BJ (cell line): ENCODE results near the gene ZC3H13. TPM values are rescaled to one million over a fixed set of nuclear protein-coding genes. Genes with fewer than 3 reads are reported as not detected.

Experiments used
- CTCF ChIA-PET: fragments of 350-600 bp; formaldehyde crosslinking; extraction: SDS; loops from one replicate; lab custom pipeline; 2021; ENCODE audit warnings: antibody characterized with exemption, inconsistent platforms; lab: Yijun Ruan, JAX
- POLR2A ChIA-PET: fragments of 300-600 bp; sonication (Branson Sonifier 250); formaldehyde crosslinking; extraction: SDS; loops from one replicate; lab custom pipeline; 2021; ENCODE audit warnings: antibody characterized with exemption; lab: Charles Lee
- DNase-seq: peaks from one replicate; pipeline ENCODE4 v3.0.0-alpha.2; 2011; ENCODE audit warnings: low read depth
- H3K27me3 ChIP-seq: 2 replicates; pipeline ENCODE4 v1.6.0; 2011; ENCODE audit warnings: low read length; ENCODE audit not compliant: control insufficient read depth, insufficient read depth
- H3K36me3 ChIP-seq: 2 replicates; pipeline ENCODE4 v1.5.1; 2011; ENCODE audit warnings: low read length; ENCODE audit not compliant: control insufficient read depth, insufficient read depth
- H3K4me3 ChIP-seq: 2 replicates; pipeline ENCODE4 v1.5.1; 2011; ENCODE audit warnings: low read depth, mild to moderate bottlenecking, control low read depth, low read length
- CTCF ChIP-seq: IDR thresholded peaks from 2 replicates; pipeline ENCODE4 v1.5.1; 2011; ENCODE audit warnings: low read depth, mild to moderate bottlenecking, control low read depth, inconsistent platforms, low read length, moderate library complexity; ENCODE audit not compliant: insufficient read depth
- polyA plus RNA-seq: library from polyadenylated mRNA; depleted of rRNA; stranded (reverse); fragments of >200 nt; gene quantifications from 2 replicates; pipeline ENCODE4 v1.2.3, GENCODE V29; 2011

ZC3H13 gene
- polyA plus RNA-seq, 1 experiment = 1.9 TPM

GRCh38 chr13:46063292-46063691 is 10.7 kb upstream of the ZC3H13 start:
- POLR2A ChIA-PET = no interaction called here
- Histone ChIP-seq H3K4me3 (no peak overlapping the region), H3K27me3 (no peaks in the 10 kb centered on the region), H3K36me3 (no peaks in the 10 kb centered on the region)
- no peak for DNase-seq
- CTCF ChIA-PET = no interaction called here
- no peak for TF ChIP-seq CTCF

GRCh38 chr13:46062185-46062584 is 9.6 kb upstream of the ZC3H13 start:
- H3K36me3 ChIP-seq = no peaks in the 10 kb centered on the region
- DNase-seq = no peak
- no peak overlapping the region for H3K4me3 ChIP-seq
- POLR2A ChIA-PET = no interaction called here
- CTCF ChIA-PET = no interaction called here
- no peaks in the 10 kb centered on the region for H3K27me3 ChIP-seq
- no peak for TF ChIP-seq CTCF

- no peaks in the 10 kb centered on the region for H3K36me3 ChIP-seq
- no peaks in the 10 kb centered on the region for H3K27me3 ChIP-seq
- no peak overlapping the region for H3K4me3 ChIP-seq
- TF ChIP-seq CTCF = no peak
- POLR2A ChIA-PET = no interaction called here
- CTCF ChIA-PET = interaction anchor here (1.4 kb wide), 1 partner anchor 67 kb away, joined by 4 read pairs; no protein-coding TSS in a partner anchor
- DNase-seq = no peak
Measured at GRCh38 chr13:46059405-46059804, 6.9 kb upstream of the ZC3H13 start.

- CTCF ChIA-PET = interaction anchor here (1.4 kb wide), 1 partner anchor 68 kb away, joined by 4 read pairs; no protein-coding TSS in a partner anchor
- H3K36me3 ChIP-seq = no peaks in the 10 kb centered on the region
- no peaks in the 10 kb centered on the region for H3K27me3 ChIP-seq
- no peak for DNase-seq
- no peak for TF ChIP-seq CTCF
- POLR2A ChIA-PET = no interaction called here
- H3K4me3 ChIP-seq = no peak overlapping the region
Measured at GRCh38 chr13:46058268-46058667, 5.7 kb upstream of the ZC3H13 start.

GRCh38 chr13:46057256-46058015 is 4.9 kb upstream of the ZC3H13 start:
- TF ChIP-seq CTCF = no peak
- no peak for DNase-seq
- ChIA-PET POLR2A (no interaction called here), CTCF (interaction anchor here (0.6 kb wide), 1 partner anchor 111 kb away, joined by 3 read pairs; no protein-coding TSS in a partner anchor)
- Histone ChIP-seq H3K36me3 (no peaks in the 10 kb centered on the region), H3K4me3 (no peak overlapping the region), H3K27me3 (no peaks in the 10 kb centered on the region)
